HFF-Myc (cell line): Measurements from ENCODE around the gene GOLGA5.

Source experiments
- DNase-seq: peaks from one replicate; pipeline ENCODE4 v3.0.0-alpha.2; 2011; ENCODE audit warnings: low read depth; ENCODE audit errors: extremely low read depth
- H3K4me3 ChIP-seq: replicated peaks from 2 replicates; pipeline ENCODE4 v1.5.1; 2011; ENCODE audit warnings: low read depth, mild to moderate bottlenecking, control low read depth, low read length
- TF ChIP-seq, protein P1 (sequence below): IDR thresholded peaks from 2 replicates; pipeline ENCODE4 v1.5.1; 2012; ENCODE audit warnings: mild to moderate bottlenecking, low read depth, low read length, control low read depth; ENCODE audit errors: missing control alignments

GOLGA5 gene

DNA sequence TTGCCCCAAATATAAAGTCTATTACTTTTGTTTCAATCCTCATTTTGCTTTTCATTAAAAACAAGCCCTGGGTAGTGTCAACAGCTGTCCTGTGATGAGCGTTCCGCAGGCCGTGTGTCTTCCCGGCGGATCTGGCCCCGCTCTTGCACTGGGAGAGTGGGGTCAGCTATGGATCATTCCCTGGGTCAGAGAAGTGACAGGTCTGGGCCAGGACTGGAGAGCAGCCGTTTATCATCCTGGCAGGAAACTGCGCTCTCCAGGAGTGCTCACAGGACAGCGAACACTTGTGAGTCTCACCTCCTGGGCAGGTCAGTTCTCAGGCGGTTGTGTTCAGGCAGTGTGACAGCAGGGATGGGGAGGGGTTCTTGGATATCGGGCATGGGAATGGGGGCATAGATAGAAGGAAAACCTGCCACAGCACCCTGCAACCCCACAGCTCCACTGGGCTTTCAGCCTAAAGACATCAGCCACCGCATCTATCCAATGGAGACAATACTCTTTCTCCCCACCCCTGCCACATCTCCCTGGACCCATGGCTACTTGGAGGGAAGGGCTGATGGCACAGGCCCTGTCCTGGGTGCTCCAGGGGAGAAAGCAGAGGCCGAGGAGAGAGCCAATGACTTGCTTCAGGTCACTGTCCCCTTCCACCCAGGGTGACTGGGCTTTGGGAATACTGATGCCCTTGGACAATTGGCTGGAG, 81.0 kb downstream of the GOLGA5 start:
- TF ChIP-seq, protein P1, sequence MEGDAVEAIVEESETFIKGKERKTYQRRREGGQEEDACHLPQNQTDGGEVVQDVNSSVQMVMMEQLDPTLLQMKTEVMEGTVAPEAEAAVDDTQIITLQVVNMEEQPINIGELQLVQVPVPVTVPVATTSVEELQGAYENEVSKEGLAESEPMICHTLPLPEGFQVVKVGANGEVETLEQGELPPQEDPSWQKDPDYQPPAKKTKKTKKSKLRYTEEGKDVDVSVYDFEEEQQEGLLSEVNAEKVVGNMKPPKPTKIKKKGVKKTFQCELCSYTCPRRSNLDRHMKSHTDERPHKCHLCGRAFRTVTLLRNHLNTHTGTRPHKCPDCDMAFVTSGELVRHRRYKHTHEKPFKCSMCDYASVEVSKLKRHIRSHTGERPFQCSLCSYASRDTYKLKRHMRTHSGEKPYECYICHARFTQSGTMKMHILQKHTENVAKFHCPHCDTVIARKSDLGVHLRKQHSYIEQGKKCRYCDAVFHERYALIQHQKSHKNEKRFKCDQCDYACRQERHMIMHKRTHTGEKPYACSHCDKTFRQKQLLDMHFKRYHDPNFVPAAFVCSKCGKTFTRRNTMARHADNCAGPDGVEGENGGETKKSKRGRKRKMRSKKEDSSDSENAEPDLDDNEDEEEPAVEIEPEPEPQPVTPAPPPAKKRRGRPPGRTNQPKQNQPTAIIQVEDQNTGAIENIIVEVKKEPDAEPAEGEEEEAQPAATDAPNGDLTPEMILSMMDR: no peak
- H3K4me3 ChIP-seq: no peak overlapping the region
- no peak for DNase-seq

DNA sequence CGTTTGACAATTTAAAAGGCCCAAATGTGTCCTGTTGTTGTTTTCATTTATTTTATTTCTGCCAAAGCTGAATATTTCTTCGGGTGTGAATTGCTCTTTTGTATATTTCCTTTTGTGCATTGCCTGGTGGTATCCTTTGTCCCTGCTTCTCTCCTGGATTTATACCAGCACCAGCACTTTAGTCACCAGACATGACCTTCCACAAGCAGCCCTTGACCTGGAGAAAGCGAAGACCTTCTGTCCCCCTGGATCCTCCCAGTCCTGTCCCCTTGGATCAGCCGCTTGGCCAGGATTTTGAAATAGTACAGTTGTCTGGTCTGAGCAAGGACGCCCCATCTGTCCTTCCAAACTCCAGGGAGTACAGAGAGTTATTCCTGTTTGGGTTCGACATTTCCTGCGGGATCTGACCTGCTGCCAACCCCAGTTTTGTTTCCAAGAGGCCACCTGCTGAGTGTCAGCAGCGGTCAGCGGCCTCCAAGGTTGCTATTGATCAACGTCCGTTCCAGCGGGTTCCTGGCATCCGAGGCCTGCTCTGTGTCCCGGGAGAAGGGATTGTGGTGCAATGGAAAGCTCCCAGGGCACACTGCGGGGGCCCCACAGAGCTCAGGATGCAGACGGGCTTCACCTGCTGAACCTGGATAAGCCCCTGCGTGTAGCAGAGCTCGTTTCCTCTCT, 83.8 kb downstream of the GOLGA5 start:
- no peak overlapping the region for H3K4me3 ChIP-seq
- DNase-seq: no peak
- TF ChIP-seq, protein P1: no peak

DNA sequence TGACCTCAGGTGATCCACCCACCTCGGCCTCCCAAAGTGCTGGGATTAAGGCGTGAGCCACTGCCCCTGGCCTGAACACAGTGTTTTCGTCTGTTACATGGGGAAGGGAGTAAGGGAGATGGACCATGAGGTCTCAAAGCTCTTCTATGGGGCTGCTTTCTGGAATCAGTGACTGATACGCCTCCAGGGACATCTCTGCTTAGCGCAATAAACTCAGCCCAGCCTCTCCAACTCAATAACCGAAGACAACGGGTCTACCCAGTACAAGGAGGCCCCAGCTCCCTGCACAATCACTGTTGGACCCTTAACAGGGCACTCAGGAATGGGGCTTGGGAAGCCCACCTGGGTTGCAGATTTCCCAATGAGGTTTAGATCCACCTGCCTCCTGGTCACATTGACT, 86.2 kb downstream of the GOLGA5 start:
- DNase-seq: no peak
- TF ChIP-seq, protein P1: no peak

GRCh38 chr14:92880851-92881250, 86.7 kb downstream of the GOLGA5 start:
- no peak overlapping the region for H3K4me3 ChIP-seq
- TF ChIP-seq, protein P1: no peak
- no peak for DNase-seq

More for the DNA sequence above, 86.2 kb downstream of the GOLGA5 start:
- H3K4me3 ChIP-seq: no peak overlapping the region

GRCh38 chr14:92883066-92883465, 89.0 kb downstream of the GOLGA5 start:
- no peak for DNase-seq
- TF ChIP-seq, protein P1: no peak

GRCh38 chr14:92884410-92884809, 90.3 kb downstream of the GOLGA5 start:
- TF ChIP-seq, protein P1: no peak
- no peak overlapping the region for H3K4me3 ChIP-seq
- no peak for DNase-seq

More at GRCh38 chr14:92883066-92883465, 89.0 kb downstream of the GOLGA5 start:
- H3K4me3 ChIP-seq: no peak overlapping the region
